ENCODE data around the gene PRH2.

PRH2 gene

GRCh38 chr12:10968765-10969456 is 39.9 kb downstream of the PRH2 start:
- H3K4me1 ChIP-seq (ENCODE audit: control insufficient read depth in 1 of 2, insufficient read depth in 1 of 2, low read depth in 1 of 2, low read length in 1 of 2), result no peaks in the 10 kb centered on the region
- no peak overlapping the region for H3K4me3 ChIP-seq (ENCODE audit: low read depth in 1 of 2, low read length in 1 of 2)
- TF ChIP-seq, protein P1, sequence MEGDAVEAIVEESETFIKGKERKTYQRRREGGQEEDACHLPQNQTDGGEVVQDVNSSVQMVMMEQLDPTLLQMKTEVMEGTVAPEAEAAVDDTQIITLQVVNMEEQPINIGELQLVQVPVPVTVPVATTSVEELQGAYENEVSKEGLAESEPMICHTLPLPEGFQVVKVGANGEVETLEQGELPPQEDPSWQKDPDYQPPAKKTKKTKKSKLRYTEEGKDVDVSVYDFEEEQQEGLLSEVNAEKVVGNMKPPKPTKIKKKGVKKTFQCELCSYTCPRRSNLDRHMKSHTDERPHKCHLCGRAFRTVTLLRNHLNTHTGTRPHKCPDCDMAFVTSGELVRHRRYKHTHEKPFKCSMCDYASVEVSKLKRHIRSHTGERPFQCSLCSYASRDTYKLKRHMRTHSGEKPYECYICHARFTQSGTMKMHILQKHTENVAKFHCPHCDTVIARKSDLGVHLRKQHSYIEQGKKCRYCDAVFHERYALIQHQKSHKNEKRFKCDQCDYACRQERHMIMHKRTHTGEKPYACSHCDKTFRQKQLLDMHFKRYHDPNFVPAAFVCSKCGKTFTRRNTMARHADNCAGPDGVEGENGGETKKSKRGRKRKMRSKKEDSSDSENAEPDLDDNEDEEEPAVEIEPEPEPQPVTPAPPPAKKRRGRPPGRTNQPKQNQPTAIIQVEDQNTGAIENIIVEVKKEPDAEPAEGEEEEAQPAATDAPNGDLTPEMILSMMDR (IDR thresholded peaks at IDR 0.05), result no peak
- no peaks in the 10 kb centered on the region for H3K36me3 ChIP-seq
- H3K27me3 ChIP-seq, result no peaks in the 10 kb centered on the region
- no peaks in the 10 kb centered on the region for H3K9me3 ChIP-seq
- H3K27ac ChIP-seq, result no peak overlapping the region

DNA sequence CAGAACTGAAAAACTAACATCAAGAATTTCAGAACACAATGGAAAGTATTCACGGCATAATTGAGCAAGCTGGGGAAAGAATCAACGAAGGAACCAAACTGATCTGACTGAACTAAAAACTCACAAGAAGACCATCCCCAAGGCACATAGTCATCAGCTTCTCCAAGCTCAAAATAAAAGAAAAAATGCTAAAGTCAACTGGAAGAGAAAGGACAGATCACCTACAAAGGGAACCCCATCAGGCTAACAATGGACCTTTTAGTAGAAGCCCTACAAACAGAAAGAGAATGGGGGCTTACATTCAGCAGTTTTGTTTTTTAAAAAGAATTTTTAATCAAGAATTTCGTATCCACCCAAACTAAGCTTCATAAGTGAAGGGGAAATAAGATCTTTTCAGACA is 45.9 kb downstream of the PRH2 start:
- Histone ChIP-seq H3K4me1 (ENCODE audit: control insufficient read depth in 1 of 2, insufficient read depth in 1 of 2, low read depth in 1 of 2, low read length in 1 of 2) (no peaks in the 10 kb centered on the region), H3K4me3 (ENCODE audit: low read depth in 1 of 2, low read length in 1 of 2) (no peak overlapping the region), H3K9me3 (no peaks in the 10 kb centered on the region), H3K27ac (no peak overlapping the region), H3K27me3 (no peaks in the 10 kb centered on the region), H3K36me3 (no peaks in the 10 kb centered on the region)
- TF ChIP-seq, protein P1 (IDR thresholded peaks at IDR 0.05), result no peak

GRCh38 chr12:10982244-10982643 is 53.2 kb downstream of the PRH2 start:
- Histone ChIP-seq H3K4me1 (ENCODE audit: control insufficient read depth in 1 of 2, insufficient read depth in 1 of 2, low read depth in 1 of 2, low read length in 1 of 2) (no peaks in the 10 kb centered on the region), H3K27ac (no peak overlapping the region), H3K27me3 (no peaks in the 10 kb centered on the region), H3K9me3 (no peaks in the 10 kb centered on the region), H3K4me3 (ENCODE audit: low read depth in 1 of 2, low read length in 1 of 2) (no peak overlapping the region), H3K36me3 (no peaks in the 10 kb centered on the region)
- TF ChIP-seq, protein P1 (IDR thresholded peaks at IDR 0.05), result no peak

All from neutrophil (primary cell).